Smooth muscle cell (in vitro differentiated cells): ENCODE results near the gene FAM204A. TPM values are rescaled to one million over a fixed set of nuclear protein-coding genes. Genes with fewer than 3 reads are reported as not detected.

Source experiments
- DNase-seq: peaks from one replicate; lab custom pipeline; 2025; ENCODE audit not compliant: unreplicated experiment; lab: John Stamatoyannopoulos, UW
- H2AFZ ChIP-seq: fragments of 200-600 bp; sonication (generic); 2 replicates; pipeline ENCODE4 v1.6.0; 2016; ENCODE audit warnings: antibody characterized with exemption, low read depth, mild to moderate bottlenecking
- H3F3A ChIP-seq: fragments of 200-600 bp; sonication (generic); 2 replicates; pipeline ENCODE4 v1.6.0; 2017; ENCODE audit warnings: antibody characterized with exemption, low read depth
- H3K27ac ChIP-seq: fragments of 200-600 bp; sonication (generic); 2 replicates; pipeline ENCODE4 v1.5.1; 2016; ENCODE audit warnings: low read depth, mild to moderate bottlenecking
- H3K27me3 ChIP-seq: fragments of 200-600 bp; sonication (generic); 2 replicates; pipeline ENCODE4 v1.6.1; 2016; ENCODE audit warnings: low read depth, mild to moderate bottlenecking
- H3K36me3 ChIP-seq: fragments of 200-600 bp; sonication (generic); 2 replicates; pipeline ENCODE4 v1.5.1; 2016; ENCODE audit warnings: low read depth
- H3K4me1 ChIP-seq: fragments of 200-600 bp; sonication (generic); 2 replicates; pipeline ENCODE4 v1.5.1; 2016; ENCODE audit warnings: low read depth
- H3K4me2 ChIP-seq: fragments of 200-600 bp; sonication (generic); 2 replicates; pipeline ENCODE4 v1.6.0; 2016; ENCODE audit warnings: mild to moderate bottlenecking
- H3K4me3 ChIP-seq: fragments of 200-600 bp; sonication (generic); 2 replicates; pipeline ENCODE4 v1.5.1; 2016; ENCODE audit warnings: mild to moderate bottlenecking
- H3K79me2 ChIP-seq: fragments of 200-600 bp; sonication (generic); 2 replicates; pipeline ENCODE4 v1.6.0; 2016; ENCODE audit warnings: low read depth, mild to moderate bottlenecking
- H3K9ac ChIP-seq: fragments of 200-600 bp; sonication (generic); 2 replicates; pipeline ENCODE4 v1.6.0; 2016; ENCODE audit warnings: low read depth
- H3K9me3 ChIP-seq: fragments of 200-600 bp; sonication (generic); replicated peaks from 2 replicates; pipeline ENCODE4 v1.5.1; 2016; ENCODE audit warnings: low read depth
- H4K20me1 ChIP-seq: fragments of 200-600 bp; sonication (generic); 2 replicates; pipeline ENCODE4 v1.6.0; 2016; ENCODE audit warnings: low read depth
- WGBS: methylation state at CpG from one replicate; pipeline ENCODE4 v1.1.7; 2016; ENCODE audit warnings: low lambda C conversion rate; 5-methylcytosine and 5-hydroxymethylcytosine counted together
- polyA plus RNA-seq: library from polyadenylated mRNA; unstranded; fragments of >200 nt; fragmentation: Nextera tagmentation; extraction: Ambion mirVana; gene quantifications from 2 replicates; pipeline ENCODE4 v1.2.1, GENCODE V29; 2016
- total RNA-seq: library from RNA; depleted of rRNA; stranded (reverse); fragments of >200 nt; gene quantifications from 2 replicates; pipeline ENCODE4 v1.2.3, GENCODE V29; 2014
- TF ChIP-seq, protein P1 (sequence below): fragments of 200-600 bp; sonication (generic); IDR thresholded peaks from 2 replicates; pipeline ENCODE4 v1.5.1; 2017; ENCODE audit warnings: borderline replicate concordance, mild to moderate bottlenecking, antibody characterized with exemption; ENCODE audit not compliant: insufficient read depth, poor library complexity, severe bottlenecking

Gene FAM204A
- total and polyA plus RNA-seq, 2 experiments from 2014 or later: 67.9 to 73.4 TPM

DNA sequence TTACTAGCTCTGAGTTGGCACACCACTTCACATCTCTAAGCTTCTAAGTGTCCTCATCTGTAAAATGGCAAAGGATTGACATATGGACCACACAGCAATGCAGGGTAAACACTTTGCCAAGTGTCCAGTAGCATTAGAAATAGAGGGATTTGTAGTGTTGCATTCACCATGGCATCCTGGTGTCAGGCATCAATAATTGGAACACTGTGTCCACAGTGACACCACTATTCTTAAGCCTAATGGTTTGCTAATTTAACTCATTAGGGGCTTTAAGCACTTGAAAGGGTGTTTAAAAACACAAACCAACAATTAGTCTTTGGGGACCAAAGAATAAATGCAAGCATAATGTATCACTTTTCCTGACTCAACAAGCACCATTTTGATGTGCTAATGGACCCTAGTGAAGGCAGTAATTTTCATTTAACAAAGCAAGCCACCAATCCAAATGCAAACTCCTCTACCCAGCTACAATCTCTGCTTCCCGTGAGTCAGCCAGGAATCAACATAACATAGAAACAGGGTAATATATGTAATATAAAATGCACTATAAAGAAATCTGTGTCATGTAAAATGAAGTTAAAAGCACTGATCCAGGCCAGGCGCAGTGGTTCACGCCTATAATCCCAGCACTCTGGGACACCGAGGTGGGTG lies 75.9 kb downstream of the FAM204A start:
- Histone ChIP-seq H3K4me2 (no peak overlapping the region), H3K79me2 (no peaks in the 10 kb centered on the region), H3F3A (no peaks in the 10 kb centered on the region), H3K9me3 (no peaks in the 10 kb centered on the region), H2AFZ (no peak overlapping the region), H3K4me3 (no peak overlapping the region), H3K36me3 (no peaks in the 10 kb centered on the region), H3K27me3 (peaks cover 89% of the 10 kb centered on the region), H3K4me1 (peaks cover 19% of the 10 kb centered on the region), H3K9ac (no peak overlapping the region), H4K20me1 (no peaks in the 10 kb centered on the region), H3K27ac (no peak overlapping the region)
- DNase-seq: no peak
- TF ChIP-seq, protein P1, sequence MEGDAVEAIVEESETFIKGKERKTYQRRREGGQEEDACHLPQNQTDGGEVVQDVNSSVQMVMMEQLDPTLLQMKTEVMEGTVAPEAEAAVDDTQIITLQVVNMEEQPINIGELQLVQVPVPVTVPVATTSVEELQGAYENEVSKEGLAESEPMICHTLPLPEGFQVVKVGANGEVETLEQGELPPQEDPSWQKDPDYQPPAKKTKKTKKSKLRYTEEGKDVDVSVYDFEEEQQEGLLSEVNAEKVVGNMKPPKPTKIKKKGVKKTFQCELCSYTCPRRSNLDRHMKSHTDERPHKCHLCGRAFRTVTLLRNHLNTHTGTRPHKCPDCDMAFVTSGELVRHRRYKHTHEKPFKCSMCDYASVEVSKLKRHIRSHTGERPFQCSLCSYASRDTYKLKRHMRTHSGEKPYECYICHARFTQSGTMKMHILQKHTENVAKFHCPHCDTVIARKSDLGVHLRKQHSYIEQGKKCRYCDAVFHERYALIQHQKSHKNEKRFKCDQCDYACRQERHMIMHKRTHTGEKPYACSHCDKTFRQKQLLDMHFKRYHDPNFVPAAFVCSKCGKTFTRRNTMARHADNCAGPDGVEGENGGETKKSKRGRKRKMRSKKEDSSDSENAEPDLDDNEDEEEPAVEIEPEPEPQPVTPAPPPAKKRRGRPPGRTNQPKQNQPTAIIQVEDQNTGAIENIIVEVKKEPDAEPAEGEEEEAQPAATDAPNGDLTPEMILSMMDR: no peak
- WGBS: 22% methylated on average over 4 of the region's 4 CpGs

DNA sequence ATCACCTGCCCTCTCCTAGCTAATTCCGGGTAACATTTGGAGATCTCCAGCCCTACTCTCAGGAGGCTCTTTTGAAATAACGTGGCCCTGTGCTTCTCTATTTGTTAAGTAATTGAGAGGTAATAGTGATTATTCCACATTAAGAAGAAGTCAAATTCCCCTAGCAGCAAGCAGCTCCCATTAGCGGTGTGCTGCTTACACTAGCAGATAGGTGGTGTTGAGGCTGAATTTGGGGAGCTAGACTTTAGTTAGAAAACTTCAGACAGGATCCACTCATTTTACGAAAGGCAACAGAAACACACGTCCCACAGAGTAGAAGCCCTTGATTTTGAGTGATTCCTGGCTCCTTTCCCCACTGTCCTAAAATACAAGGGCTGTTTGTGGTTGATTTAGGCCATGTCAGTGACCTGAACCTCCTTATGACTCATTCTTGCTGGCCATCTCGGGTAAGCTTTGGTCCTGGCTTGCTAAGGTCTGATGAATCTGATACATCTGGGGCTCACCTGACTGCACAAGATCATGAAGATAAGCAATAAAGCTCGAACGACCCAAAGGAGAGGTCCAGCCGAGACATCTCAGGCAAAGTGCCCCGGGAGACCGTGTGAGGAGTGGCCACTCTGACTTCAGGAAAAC lies 77.2 kb downstream of the FAM204A start:
- H3K4me2 ChIP-seq: no peak overlapping the region
- peaks cover 98% of the 10 kb centered on the region for H3K27me3 ChIP-seq
- H3K79me2 ChIP-seq: no peaks in the 10 kb centered on the region
- no peak overlapping the region for H3K27ac ChIP-seq
- H3K9ac ChIP-seq: no peak overlapping the region
- no peak overlapping the region for H3K4me3 ChIP-seq
- no peaks in the 10 kb centered on the region for H4K20me1 ChIP-seq
- no peaks in the 10 kb centered on the region for H3K36me3 ChIP-seq
- 50% methylated on average over 11 of the region's 11 CpGs for WGBS
- TF ChIP-seq, protein P1: no peak
- H3K4me1 ChIP-seq: peaks cover 19% of the 10 kb centered on the region
- H3K9me3 ChIP-seq: no peaks in the 10 kb centered on the region
- H2AFZ ChIP-seq: no peak overlapping the region
- H3F3A ChIP-seq: no peaks in the 10 kb centered on the region
- no peak for DNase-seq

DNA sequence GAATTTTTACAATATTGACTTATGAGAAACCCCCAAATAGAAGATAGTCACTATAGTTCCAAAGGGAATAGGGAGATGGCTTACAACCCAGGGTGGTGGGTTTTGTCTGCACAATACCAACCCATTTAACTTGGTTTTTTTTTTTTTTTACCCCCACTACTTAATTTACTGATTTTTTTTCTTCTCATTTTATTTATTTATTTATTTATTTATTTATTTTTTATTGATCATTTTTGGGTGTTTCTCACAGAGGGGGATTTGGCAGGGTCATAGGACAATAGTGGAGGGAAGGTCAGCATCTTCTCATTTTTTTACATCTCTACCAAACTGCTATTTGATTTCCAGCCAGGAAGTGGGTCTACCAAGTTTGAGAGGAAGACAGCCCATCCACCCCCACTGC lies 77.9 kb downstream of the FAM204A start:
- H3K36me3 ChIP-seq: no peaks in the 10 kb centered on the region
- H3K4me1 ChIP-seq: peaks cover 19% of the 10 kb centered on the region
- H2AFZ ChIP-seq: no peak overlapping the region
- H4K20me1 ChIP-seq: no peaks in the 10 kb centered on the region
- H3F3A ChIP-seq: no peaks in the 10 kb centered on the region
- DNase-seq: no peak
- no peaks in the 10 kb centered on the region for H3K9me3 ChIP-seq
- no peaks in the 10 kb centered on the region for H3K79me2 ChIP-seq
- no peak overlapping the region for H3K4me2 ChIP-seq
- H3K27me3 ChIP-seq: peaks cover 93% of the 10 kb centered on the region
- no peak overlapping the region for H3K4me3 ChIP-seq
- H3K9ac ChIP-seq: no peak overlapping the region
- TF ChIP-seq, protein P1: no peak
- H3K27ac ChIP-seq: no peak overlapping the region

DNA sequence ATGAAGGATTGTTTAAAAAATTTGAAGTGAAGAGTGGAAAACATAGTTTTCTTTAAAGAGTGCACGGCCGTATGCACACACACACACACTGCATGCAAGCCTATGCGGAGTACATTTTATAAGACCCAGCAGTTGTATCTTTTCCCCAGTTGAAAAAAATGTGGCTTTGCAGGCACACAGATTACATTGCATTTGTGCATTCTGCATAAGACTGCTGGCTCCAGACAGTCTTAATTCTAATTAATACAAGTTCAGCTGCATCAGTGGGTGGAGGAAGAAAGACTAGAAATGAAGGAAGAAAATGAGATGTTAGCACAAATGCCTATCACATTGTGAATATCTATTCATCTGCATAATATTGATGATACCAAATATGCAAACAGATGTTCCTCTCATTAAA lies 79.6 kb downstream of the FAM204A start:
- Histone ChIP-seq H3K4me3 (no peak overlapping the region), H3K27ac (no peak overlapping the region), H3K4me2 (no peak overlapping the region), H3K4me1 (peaks cover 33% of the 10 kb centered on the region), H3K79me2 (no peaks in the 10 kb centered on the region), H4K20me1 (no peaks in the 10 kb centered on the region), H3K9me3 (no peaks in the 10 kb centered on the region), H3K36me3 (no peaks in the 10 kb centered on the region), H2AFZ (no peak overlapping the region), H3K9ac (no peak overlapping the region), H3K27me3 (peaks cover 93% of the 10 kb centered on the region), H3F3A (no peaks in the 10 kb centered on the region)
- 86% methylated on average over 3 of the region's 3 CpGs for WGBS
- DNase-seq: no peak
- TF ChIP-seq, protein P1: no peak
